ENCODE data around the gene RPL10L. TPM values are rescaled to one million over a fixed set of nuclear protein-coding genes. Genes with fewer than 3 reads are reported as not detected.

The RPL10L gene
- total and polyA plus RNA-seq, 10 donors = not detected

- Histone ChIP-seq H3K4me1 (no peaks in the 10 kb centered on the region), H3K27me3 (replicated peaks in 1 of 7) (no peaks in the 10 kb centered on the region), H3K27ac (no peak overlapping the region), H3K9me3 (no peaks in the 10 kb centered on the region), H3K4me3 (no peak overlapping the region), H3K36me3 (no peaks in the 10 kb centered on the region)
- no peak for TF ChIP-seq POLR2AphosphoS5 (IDR thresholded peaks at IDR 0.05)
- TF ChIP-seq POLR2A (IDR thresholded peaks at IDR 0.05) = no peak
- TF ChIP-seq CTCF (IDR thresholded peaks at IDR 0.05 in 8 of 11, conservative IDR thresholded peaks at IDR 0.05 in 3 of 11) = no peak
- intact Hi-C loops (cut with DNase I; ENCODE audit: low total_unique reads) = no loop called here
- DNase-seq = no peak
- WGBS, 5 donors = 64 to 80% (median 71%) methylated on average over 3 of the region's 3 CpGs
These were observed 24.7 kb downstream of the RPL10L start for GRCh38 chr14:46626876-46627275.
